Fibroblast of pulmonary artery (primary cell): Measurements from ENCODE around the gene RGS6.

Experiments used
- DNase-seq: peaks from one replicate; pipeline ENCODE4 v3.0.0-alpha.2; 2010; ENCODE audit warnings: low read depth
- H3K4me3 ChIP-seq: replicated peaks from 2 replicates; pipeline ENCODE4 v1.5.1; 2011; ENCODE audit warnings: low read depth, mild to moderate bottlenecking, control low read depth, low read length, moderate library complexity
- CTCF ChIP-seq: IDR thresholded peaks from 2 replicates; pipeline ENCODE4 v1.5.1; 2011; ENCODE audit warnings: mild to moderate bottlenecking, control low read depth, low read length, inconsistent platforms; ENCODE audit errors: missing control alignments

The RGS6 gene

GRCh38 chr14:72500234-72500838 is 568.1 kb downstream of the RGS6 start:
- no peak overlapping the region for H3K4me3 ChIP-seq
- no peak for TF ChIP-seq CTCF
- no peak for DNase-seq

GRCh38 chr14:72501439-72501838 is 569.2 kb downstream of the RGS6 start:
- DNase-seq = no peak
- no peak overlapping the region for H3K4me3 ChIP-seq
- TF ChIP-seq CTCF = no peak

GRCh38 chr14:72503271-72503670 is 571.0 kb downstream of the RGS6 start:
- no peak overlapping the region for H3K4me3 ChIP-seq
- TF ChIP-seq CTCF = no peak
- DNase-seq = no peak

GRCh38 chr14:72503696-72504368 is 571.6 kb downstream of the RGS6 start:
- no peak for TF ChIP-seq CTCF
- H3K4me3 ChIP-seq = no peak overlapping the region
- peak; percentile 47 for DNase-seq

GRCh38 chr14:72510566-72510965 is 578.3 kb downstream of the RGS6 start:
- no peak for DNase-seq
- no peak overlapping the region for H3K4me3 ChIP-seq
- TF ChIP-seq CTCF = no peak

GRCh38 chr14:72512281-72512680 is 580.1 kb downstream of the RGS6 start:
- no peak for DNase-seq
- no peak overlapping the region for H3K4me3 ChIP-seq

More at GRCh38 chr14:72512281-72512680, 580.1 kb downstream of the RGS6 start:
- no peak for TF ChIP-seq CTCF
